HG03354 (cell line): ENCODE data around the gene TACR2.

Experiments used
- ATAC-seq: cut with Tn5 transposase; IDR thresholded peaks from one replicate; pipeline ENCODE4 v1.9.1; 2021; ENCODE audit warnings: mild to moderate bottlenecking; ENCODE audit not compliant: unreplicated experiment, poor library complexity, severe bottlenecking

The TACR2 gene

DNA sequence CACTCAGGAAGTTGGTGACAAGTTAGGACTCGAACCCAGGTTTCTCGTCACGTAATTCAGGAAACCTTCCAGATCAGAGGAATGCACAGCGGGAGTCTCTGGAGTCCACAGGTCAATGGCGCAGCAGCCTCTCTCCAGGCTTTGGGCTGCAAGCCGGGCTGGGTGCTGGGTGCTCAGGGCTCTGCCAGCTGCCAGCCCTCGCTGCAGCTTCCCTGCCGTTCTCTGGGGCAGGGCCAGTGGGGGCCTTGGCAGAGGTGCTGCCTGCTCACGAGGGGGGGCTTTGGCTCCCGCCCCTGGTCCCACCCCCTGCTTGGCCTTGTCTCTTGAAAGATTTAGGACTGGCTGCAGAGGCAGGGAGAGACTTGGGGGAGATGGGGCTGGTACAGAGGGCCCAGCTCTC lies at the start of gene TACR2:
TSS of gene TACR2 (minus strand) at position 224 of the 400 bp plus-strand sequence. CDS start 595 bp downstream, outside the sequence.
- ATAC-seq = no peak

DNA sequence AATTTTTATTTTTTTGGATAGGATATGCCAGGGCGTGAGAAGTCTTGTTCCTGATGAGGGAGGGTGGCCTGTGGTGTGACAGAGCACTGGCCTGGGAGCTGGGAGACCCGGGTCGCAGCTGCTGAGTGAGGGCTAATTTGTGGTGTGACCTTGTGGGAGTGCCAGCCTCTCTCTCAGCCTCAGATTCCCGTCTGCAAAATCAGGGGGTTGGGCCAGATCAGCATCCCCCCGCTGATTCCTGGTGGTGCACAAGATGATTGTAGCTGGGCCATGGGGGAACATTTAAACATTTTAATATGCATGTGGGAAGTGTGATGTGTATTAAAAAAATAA lies 49.4 kb upstream of the TACR2 start:
- no peak for ATAC-seq

DNA sequence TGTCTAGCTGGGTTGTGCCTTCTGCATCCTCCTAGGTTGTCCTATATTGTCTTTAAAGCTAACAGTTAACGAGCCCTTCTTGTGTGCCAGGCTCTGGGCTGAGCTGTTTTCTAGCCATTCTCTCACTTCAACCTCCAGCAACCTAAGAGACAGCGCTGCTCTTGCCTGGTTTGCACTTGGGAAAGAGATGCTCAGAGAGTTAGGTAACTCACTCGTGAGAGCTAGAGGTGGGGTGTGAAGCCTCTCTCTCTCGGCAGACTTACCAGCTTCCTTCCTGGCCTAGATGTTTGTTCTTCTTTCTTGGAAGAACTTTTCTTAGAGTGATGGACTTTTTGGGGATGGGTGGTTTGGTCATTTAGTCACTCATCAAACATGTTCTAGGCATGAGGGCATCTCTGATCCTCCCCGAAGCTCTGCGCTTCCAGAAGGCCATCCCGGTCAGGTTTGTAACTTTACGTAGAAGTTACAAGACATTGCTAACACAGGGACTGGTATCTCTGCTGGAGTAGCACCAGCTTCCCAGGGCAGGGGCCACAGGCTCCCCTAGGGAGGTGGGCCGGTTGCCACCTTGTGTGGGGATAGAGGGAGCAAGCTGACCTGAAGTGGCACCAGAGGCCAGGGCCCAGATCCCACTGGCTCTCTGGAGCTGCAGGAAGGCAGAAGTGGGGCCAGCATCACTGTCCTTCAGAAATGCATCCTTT lies 48.9 kb upstream of the TACR2 start:
- ATAC-seq = no peak

DNA sequence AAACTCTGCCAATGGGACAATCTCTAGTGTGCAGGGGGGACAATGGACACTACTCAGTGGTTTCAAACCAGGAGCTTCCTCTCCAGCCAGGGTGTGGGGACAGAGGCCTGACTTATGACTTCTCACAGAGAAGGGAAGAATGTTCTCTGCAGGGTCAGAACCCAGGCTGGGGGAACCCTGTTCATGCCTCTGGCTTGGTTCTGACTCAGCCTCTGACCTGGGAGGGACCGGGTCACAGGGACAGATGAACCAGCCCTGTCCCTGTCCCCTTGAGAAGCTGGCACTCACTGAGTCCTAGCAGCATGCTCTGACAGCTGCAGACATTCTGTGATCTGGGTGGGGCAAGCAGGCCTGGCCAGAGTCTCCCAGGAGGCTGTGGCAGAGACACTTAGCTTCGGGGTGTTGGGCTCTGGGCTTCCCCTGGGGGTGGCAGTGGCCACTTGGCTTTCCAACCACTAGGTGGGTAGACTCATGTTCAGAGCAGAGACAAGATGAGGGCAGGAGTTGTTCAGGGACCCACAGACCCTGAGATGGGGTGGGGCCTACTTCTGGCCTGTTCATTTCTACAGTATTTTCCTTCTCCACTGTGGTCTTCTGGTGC lies 48.2 kb upstream of the TACR2 start:
- ATAC-seq = no peak

DNA sequence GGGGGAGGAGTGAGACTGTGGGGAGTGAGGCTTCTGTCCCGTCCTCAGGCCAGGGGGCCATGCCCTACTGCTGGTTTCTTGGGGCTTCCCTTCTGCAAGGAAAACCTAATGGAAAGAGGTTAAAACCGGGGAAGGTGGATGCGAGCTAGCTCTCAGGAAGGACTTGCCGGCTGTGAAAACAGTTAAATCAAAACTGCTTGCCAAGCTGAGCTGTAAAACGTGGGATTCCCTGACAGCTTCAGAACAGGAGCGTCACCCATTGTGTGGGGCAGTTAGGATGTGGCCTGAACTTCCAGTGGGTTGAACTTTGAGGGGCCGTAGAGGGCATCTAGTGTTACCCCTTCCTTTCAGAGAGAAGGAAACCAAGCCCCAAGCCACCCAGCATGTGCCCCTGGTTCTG lies 47.7 kb upstream of the TACR2 start:
- ATAC-seq = no peak

DNA sequence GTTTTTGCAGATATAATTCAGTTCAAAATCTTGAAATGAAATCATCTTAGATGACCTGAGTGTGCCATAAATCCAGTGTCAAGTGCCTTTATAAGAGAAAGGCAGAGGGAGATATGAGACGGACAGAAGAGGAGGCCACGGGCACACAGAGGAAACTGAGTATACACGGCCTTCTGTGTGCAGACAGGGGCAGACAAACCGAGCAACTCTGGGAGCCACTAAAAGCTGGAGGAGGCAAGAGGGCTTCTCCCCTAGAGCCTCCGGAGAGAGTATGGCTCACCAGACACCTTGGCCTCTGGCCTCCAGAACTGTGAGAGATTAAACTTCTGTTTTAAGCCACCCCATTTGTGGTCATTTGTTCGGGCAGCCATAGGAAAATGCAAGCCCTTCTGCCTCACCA lies 47.2 kb upstream of the TACR2 start:
- no peak for ATAC-seq

DNA sequence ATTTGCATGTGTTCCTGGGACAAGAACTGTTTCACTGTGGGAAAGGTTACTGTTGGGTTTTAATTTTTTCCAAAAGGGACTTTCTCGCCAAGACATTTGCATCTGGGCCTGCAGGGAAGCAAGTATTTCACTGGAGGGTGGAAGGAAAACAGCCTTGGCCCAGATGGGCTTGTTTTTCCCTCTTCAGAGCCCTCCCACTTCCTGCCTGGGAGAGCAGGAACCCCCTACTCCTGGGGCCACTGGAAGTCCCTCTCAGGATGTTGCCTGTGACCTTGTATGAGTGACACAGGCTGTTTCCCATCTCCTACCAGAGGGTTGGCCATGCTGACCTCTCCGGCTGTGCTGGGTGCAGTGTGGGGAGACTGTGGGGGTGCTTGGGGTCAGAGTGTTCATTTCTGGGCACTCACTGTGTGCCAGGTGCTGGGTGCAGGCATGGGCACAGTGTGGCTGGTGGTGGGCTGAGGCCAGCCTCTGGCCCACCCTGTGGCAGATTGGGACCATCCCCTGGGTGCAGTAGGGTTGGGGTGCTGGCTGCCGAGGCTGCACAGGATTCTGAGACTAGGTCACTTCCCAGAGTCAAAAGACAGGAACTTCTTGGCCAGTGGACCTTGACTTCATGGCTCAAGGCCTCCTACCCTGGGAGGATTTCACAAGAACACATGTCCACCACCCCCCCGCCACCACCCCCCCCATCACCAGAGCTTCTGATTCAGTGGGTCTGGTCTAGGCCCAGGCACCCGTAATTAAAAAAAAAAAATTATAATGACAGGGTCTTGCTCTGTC lies 44.7 kb upstream of the TACR2 start:
- ATAC-seq = no peak

DNA sequence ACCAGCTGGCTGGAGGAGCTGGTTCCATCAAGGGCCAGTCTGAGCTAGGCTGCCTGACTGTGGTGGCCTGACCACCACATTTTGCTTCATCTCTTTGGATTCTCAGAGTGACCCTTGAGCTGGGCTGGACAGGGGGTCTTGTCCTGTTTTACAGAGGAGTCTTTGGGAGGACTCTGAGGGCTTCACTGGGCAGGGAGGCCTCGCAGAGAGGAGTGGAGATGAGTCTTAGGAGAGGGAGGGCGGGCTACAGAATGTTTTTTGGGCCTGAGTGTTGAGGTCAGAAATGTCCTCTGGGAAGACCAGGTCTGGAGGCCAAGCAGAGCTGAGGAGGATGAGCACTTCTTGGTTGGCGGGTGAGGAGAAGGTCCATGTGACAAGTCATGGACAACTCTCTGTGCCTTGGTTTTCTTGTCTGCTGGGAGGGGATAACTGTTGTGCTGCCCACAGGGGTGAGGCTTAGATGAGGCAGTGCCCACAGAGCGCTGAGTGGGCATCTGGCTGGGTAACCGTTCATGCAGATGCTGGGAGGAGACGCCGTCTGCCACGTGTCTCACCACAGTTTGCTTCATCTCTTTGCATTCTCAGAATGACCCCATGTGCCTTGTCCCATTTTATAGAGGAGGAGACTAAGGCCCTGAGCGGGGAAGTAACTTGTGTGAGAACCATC lies 44.0 kb upstream of the TACR2 start:
- ATAC-seq = no peak

DNA sequence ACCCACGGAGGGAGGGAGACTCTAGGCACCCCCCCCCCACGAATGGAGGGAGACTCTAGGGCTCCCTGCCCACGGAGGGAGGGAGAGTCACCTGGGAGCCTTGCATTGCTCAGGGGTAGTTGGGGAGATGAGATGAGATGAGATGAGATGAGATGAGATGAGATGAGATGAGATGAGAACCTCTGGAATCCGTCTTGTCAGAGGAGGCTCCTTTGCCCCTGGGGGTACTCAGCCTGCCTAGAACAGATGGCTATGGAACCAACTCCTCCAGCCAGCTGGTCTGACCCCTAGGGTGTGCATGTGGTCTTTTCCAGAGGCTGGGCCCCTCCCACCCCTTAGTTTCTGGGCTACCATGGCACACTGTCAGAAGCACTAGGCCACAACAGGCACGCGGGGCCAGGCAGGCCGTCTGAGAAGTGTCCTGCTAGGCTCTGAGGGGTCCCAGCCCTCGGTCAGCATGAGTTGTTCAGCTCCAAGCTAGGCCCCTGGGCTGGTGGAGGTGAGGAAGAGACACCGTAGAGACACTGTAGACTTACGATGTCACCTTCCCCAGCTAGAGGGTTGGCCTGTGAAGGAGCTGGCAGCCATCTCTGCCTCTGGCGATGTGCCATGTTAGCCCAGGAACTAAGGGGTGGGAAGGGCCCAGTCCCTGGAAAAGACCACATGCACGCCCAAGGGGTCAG lies 43.3 kb upstream of the TACR2 start:
- no peak for ATAC-seq

DNA sequence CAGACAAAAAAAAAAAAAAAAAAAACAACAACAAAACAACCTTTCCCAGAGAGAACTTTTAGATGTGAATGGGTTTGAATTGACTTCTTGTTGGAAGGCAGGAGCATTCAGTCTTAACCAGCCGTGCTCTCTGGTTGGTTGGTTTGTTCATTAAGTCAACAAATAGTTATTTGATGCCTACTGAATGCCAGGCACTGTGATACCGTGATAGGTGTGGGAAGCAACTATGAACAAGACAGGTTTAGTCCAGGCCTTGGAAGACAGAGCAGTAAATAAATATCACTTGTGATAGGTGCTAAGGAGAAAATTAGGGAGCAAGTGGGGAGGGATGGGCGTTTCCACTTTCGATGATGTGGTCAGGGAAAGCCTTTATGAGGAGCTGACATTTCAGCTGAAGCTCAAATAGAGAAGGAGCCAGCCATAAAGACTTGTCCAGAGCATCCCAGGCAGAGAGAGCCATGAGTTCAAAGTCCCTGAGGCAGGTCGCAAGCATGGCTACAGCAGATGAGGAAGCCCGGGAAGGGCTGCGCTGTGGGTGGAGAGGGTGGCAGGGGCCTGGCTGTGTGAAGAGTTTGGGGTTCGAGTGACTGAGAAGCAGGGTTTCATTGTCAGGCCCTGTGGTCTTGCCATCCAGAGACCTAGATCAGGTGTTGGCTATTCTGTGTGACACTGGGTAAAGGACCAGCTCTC lies 42.5 kb upstream of the TACR2 start:
- ATAC-seq = no peak

DNA sequence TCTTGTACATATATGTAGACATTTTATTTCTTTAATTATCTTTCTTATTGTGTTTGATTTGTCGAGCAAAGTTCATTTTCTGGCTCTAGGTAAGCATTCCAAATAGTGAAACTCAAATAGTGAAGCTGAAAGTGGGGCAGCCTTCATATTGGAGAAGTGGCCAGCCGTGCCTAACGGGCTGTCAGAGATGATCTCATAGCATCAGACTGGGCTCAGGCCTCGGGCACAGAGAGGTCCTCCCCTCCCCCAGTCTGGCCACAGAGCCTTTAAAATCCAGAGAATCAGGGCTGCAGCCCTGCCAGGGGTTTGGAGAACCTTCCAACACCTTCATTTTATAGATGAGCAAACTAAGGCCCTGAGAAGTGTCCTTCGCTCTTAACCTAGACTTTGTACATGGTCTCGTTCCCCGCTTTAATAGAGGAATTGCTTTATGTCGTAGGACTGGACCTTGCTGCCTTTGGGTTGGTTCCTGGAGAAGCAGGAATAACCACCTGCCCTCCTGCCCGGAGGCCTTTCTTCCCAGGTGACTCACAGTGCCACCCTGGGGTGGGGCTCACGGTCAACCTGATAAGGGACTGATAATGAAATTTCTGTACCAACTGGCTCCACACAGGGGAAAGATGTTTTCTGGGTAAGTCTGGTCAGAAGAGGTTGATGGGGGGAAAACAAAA lies 41.8 kb upstream of the TACR2 start:
- ATAC-seq = no peak

DNA sequence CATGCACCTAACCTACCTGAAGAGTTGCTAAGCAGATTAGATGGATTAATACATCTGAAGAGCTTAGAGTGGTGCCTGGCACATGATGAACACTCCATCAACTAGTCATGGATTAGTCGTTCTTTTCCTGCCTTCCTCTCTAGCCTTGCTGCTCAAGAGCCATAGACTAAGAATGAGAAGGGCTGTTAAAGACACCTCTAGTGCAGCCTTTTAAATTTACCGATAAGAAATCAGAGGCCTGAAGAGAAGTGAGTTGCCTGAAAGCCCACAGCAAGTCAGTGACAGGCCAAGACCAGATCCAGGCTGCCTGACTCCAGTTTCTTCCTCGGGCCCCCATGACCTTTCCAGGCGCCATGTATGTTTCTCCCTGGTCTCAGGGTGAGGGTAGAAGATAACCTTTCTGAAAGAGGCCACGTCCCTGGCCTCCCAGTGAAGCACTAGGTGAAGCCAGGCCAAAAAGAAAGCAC lies 41.1 kb upstream of the TACR2 start:
- no peak for ATAC-seq

DNA sequence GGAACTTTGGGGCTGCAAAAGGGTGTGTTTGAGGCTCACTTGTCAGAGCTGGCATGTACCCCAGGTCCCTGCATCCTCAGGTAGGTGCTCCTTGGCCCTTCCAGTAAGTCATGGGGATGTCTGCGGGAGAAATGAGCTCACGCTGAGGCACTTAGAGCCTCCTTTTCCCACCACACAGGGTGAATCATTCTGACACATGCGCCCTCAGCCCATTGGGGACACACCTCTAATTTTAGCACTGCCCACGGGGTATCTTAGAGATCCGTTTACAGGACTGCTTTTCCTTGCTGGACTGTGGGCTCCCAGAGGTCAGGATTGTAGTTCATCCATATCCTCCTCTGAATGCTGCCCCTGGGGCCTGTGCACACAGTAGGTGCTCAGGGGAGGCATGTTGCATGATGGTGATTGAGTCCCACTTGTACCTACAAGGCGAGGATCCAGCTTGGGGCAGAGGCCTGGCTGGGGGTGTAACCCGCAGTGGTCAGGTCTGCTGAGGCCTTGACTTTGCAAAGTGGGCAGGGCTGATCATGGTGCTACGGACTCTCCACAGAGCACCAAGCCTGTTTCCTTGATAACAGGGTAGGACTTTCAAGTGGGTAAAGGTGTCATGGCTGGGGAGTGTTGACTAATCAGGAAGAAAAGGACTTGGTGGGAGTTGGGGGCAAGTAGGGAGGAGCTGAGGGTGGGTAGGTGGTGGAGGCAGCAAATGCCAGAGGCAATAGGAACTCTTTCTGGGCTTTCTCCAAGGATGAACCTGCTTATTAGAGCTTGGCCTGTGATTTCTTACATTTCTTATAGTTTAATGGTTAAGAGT lies 40.4 kb upstream of the TACR2 start:
- ATAC-seq = no peak

DNA sequence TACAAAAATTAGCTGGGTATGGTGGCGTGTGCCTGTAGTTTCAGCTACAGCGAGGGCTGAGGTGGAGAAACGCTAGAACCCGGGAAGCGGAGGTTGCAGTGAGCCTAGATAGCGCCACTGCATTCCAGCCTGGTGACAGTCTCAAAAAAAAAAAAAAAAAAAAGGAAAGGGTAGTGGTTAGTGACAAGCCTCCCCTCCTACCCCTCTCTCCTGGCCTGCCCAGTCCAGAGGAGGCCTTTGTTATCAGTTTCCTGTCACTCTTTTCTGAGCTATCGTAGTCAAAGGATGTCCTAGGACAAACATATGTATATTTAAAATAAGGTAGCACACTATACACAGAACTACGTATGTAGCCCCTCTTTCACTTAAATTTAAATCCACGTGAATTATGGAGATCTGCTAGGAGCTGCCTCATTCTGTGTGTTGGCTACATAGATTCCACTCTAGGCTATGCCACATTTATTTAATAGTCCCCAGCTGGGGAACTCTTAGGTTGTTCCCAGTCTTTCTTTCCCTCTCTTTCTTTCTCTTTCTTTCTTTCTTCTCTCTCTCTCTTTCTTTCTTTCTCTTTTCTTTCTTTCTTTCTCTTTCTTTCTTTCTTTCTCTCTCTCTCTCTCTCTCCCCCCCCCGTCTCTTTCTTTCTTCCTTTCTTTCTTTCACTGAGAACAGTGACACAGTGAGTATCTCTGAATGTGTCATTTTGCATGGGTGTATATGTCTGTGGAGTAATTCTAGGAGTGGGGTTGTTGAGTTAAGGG lies 38.5 kb upstream of the TACR2 start:
- no peak for ATAC-seq

DNA sequence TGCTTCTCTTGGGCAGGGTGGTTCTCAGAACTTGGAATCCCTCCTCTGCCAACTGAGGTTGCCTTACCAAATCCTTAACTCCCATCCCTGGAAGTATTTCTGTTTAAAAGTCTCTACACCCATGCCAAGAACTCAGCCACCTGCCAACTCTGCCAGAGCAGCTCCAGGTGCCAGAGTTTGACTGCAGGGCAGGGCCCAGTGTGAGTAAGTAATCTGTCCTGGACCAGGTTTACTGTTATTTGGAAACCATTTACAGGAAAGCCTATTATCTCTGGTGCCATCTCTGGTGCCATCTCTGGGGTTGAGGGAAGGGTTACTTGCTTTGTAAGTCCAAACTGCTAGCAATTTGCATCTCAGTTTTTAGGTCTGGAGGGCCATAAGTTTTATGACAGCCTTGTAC lies 37.1 kb upstream of the TACR2 start:
- no peak for ATAC-seq

DNA sequence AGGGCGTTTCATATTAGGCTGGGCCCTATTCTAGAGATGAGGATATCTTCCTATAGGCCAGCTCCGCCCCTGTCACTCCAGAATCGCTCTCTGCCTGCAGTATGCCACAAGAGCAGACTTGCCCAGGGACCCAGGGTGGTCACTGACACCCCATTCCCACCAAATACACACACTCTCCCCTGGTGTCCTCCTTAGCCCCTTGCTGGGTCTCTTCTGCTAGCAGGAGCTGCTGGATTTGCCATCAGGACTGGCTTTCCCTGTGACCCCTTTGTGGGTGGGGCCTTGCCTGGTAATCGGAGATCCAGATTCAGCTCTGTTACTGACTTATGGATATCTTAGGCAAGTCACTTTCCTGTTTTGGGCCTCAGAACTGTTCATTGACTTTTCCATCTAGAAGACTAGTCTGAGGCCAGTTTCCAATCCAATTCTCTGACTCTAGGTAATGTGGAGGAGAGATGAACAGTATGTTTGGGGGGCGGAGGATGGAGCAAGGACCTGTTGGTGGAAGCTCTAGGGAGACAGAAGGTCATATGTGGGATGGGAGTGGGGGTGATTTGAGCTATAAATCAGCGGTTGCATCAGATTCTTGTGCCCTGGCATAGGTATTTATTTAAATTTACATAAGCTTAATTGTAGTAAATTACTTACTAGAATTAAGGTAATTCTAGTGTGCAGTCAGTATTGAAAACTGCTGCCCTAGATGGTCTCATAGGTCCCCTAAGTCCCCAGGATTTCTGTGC lies 36.1 kb upstream of the TACR2 start:
- ATAC-seq = no peak

DNA sequence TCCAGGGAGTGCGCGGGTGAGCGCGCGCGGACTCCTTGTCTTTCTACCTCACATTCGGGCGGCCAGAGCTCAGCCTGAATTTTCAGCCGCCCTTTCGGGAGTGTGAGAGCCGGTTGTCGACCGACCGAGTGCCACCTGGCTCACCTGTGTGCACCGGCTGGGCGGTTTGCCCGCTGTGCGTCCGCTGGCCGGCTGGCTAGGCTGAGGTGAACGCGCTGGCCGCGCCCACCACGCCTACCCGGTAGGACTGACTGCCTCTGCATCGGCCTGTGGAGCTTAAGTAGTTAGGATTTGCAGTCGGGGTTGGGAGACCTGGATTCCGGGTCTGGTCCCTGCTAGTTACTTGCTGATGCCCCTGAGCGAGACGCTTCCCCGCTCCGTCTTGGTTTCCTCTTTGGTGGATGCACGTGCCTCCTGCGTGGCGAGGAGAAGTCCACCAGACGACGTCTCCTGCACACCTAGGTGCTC lies 35.1 kb upstream of the TACR2 start:
- peak; percentile 4 for ATAC-seq
